Lower leg skin (tissue), 3 donors: Measurements from ENCODE around the gene H6PD.

Experiments
- CTCF ChIP-seq, 3 donors: fragments of 450-650 bp; IDR thresholded peaks; one replicate each; pipeline ENCODE4 v1.5.1; 2016; ENCODE audit warnings: antibody characterized with exemption in 3 of 3, mild to moderate bottlenecking in 3 of 3, moderate library complexity in 2 of 3
- POLR2A ChIP-seq, 2 donors: fragments of 450-650 bp; IDR thresholded peaks; one replicate each; pipeline ENCODE4 v1.6.1; 2016 to 2017; ENCODE audit warnings: antibody characterized with exemption in 2 of 2, mild to moderate bottlenecking in 1 of 2, moderate library complexity in 1 of 2

- TF ChIP-seq CTCF (IDR thresholded peaks at IDR 0.05), result no peak
- TF ChIP-seq POLR2A (IDR thresholded peaks at IDR 0.05), result no peak
These were observed 44.1 kb downstream of the H6PD start for GRCh38 chr1:9278585-9279153.
